ENCODE data around the gene KATNA1. TPM values are rescaled to one million over a fixed set of nuclear protein-coding genes. Genes with fewer than 3 reads are reported as not detected.

KATNA1 gene
- total RNA-seq, 2 donors from 2014 or later, result 4.3 to 8.8 TPM

GRCh38 chr6:149565527-149566409 lies 82.7 kb downstream of the KATNA1 start, which contains the start of gene GINM1:
TSS of gene GINM1 (plus strand) at chr6:149566375. CDS start at chr6:149566415, 40 bp downstream.
- TF ChIP-seq POLR2A (IDR thresholded peaks at IDR 0.05), result no peak
- TF ChIP-seq, protein P1, sequence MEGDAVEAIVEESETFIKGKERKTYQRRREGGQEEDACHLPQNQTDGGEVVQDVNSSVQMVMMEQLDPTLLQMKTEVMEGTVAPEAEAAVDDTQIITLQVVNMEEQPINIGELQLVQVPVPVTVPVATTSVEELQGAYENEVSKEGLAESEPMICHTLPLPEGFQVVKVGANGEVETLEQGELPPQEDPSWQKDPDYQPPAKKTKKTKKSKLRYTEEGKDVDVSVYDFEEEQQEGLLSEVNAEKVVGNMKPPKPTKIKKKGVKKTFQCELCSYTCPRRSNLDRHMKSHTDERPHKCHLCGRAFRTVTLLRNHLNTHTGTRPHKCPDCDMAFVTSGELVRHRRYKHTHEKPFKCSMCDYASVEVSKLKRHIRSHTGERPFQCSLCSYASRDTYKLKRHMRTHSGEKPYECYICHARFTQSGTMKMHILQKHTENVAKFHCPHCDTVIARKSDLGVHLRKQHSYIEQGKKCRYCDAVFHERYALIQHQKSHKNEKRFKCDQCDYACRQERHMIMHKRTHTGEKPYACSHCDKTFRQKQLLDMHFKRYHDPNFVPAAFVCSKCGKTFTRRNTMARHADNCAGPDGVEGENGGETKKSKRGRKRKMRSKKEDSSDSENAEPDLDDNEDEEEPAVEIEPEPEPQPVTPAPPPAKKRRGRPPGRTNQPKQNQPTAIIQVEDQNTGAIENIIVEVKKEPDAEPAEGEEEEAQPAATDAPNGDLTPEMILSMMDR (IDR thresholded peaks at IDR 0.05), result peak; percentile 25 to 76 (median 64)
- Histone ChIP-seq H3K4me3 (peak within 1 kb of the TSS; percentile 85 to 91), H3K4me1 (peaks cover 12% of the 10 kb centered on the region), H3K9me3 (no peaks in the 10 kb centered on the region), H3K36me3 (replicated peaks in 1 of 2; ENCODE audit: insufficient read depth in 1 of 2, low read depth in 2 of 2) (no peaks in the 10 kb centered on the region), H3K27me3 (no peaks in the 10 kb centered on the region), H3K27ac (peak within 1 kb of the TSS; percentile 89 to 96 (median 90))
- intact Hi-C loops (cut with DNase I), result no loop called here
- DNase-seq, result peak; percentile 93 to 96 (median 94)
- ATAC-seq, result peak; percentile 96
- WGBS, 2 donors, result 0 to 1% methylated on average over 30 to 52 of the region's 59 CpGs

DNA sequence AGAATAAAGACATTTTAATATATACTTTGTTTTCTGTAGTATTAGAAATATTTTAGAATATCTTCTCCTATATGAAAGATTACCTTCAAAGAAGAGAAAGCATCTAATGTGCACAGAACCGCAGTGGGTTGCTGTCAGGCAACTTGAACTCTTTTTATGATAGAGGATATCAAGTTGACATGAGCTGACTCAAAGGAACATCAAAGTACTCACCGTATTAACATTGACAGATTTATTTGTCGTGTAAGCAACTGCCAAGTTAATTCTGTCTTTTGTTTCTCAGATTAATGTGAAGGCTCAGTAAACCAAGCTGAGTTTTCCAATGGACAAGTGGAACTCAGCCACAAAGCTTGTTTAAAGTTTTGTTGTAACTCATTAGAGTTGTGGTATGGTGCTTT lies 84.6 kb downstream of the KATNA1 start:
- no peak for TF ChIP-seq POLR2A (IDR thresholded peaks at IDR 0.05)
- TF ChIP-seq, protein P1 (IDR thresholded peaks at IDR 0.05), result no peak
- 37 to 56% methylated on average over 3 of the region's 3 CpGs for WGBS, 2 donors
- intact Hi-C loops (cut with DNase I), result no loop called here

DNA sequence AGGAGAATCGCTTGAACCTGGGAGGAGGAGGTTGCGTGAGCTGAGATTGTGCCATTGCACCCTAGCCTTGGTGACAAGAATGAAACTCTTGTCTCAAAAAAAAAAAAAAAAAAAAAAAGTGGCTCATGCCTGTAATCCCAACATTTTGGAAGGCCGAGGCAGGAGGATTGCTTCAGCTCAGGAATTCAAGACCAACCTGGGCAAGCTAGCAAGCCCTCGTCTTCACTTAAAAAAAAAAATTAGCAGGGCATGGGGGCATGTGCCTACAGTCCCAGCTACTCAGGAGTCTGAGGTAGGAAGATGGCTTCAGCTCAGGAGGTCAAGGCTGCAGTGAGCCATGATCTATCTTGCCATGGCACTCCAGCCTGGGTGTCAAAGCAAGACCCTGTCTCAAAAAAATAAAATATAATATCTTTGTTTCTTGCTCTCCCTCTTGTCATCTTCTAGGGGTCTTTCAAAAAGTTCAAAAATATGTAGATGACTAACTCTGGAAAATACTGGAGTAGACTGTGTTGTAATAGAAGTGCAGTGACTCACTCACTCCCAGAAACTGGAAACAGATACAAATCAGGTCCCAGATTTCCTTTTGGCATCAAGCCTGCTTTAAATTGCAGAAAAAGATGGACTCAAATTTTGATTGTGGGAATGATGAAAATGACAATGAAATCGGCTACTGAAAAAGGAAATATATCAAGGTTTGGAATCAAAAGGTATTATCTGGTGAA lies 85.1 kb downstream of the KATNA1 start:
- 76 to 78% methylated on average over 5 of the region's 5 CpGs for WGBS, 2 donors
- no peak for ATAC-seq
- TF ChIP-seq, protein P1 (IDR thresholded peaks at IDR 0.05), result no peak

More for the DNA sequence above, 84.6 kb downstream of the KATNA1 start:
- Histone ChIP-seq H3K27ac (no peak overlapping the region), H3K4me1 (peaks cover 12% of the 10 kb centered on the region), H3K9me3 (no peaks in the 10 kb centered on the region), H3K27me3 (no peaks in the 10 kb centered on the region), H3K4me3 (no peak overlapping the region), H3K36me3 (replicated peaks in 1 of 2; ENCODE audit: insufficient read depth in 1 of 2, low read depth in 2 of 2) (no peaks in the 10 kb centered on the region)
- DNase-seq (no peak), ATAC-seq (no peak)

GRCh38 chr6:149560736-149561135 lies 87.8 kb downstream of the KATNA1 start:
- Histone ChIP-seq H3K4me3 (no peak overlapping the region), H3K9me3 (no peaks in the 10 kb centered on the region), H3K27ac (no peak overlapping the region), H3K36me3 (replicated peaks in 1 of 2; ENCODE audit: insufficient read depth in 1 of 2, low read depth in 2 of 2) (no peaks in the 10 kb centered on the region), H3K4me1 (peaks cover 5% of the 10 kb centered on the region), H3K27me3 (no peaks in the 10 kb centered on the region)
- DNase-seq, result peak in 1 of 4 donors; percentile 29
- TF ChIP-seq, protein P1 (IDR thresholded peaks at IDR 0.05), result peak in 3 of 7 experiments; percentile 18 to 29 (median 22)
- TF ChIP-seq POLR2A (IDR thresholded peaks at IDR 0.05), result no peak
- no peak for ATAC-seq
- 54 to 56% methylated on average over 3 of the region's 3 CpGs for WGBS, 2 donors
- intact Hi-C loops (cut with DNase I), result no loop called here

More for the DNA sequence above, 85.1 kb downstream of the KATNA1 start:
- no peak overlapping the region for H3K4me3 ChIP-seq
- H3K27me3 ChIP-seq, result no peaks in the 10 kb centered on the region
- intact Hi-C loops (cut with DNase I), result no loop called here
- peaks cover 12% of the 10 kb centered on the region for H3K4me1 ChIP-seq
- no peaks in the 10 kb centered on the region for H3K9me3 ChIP-seq
- no peaks in the 10 kb centered on the region for H3K36me3 ChIP-seq (replicated peaks in 1 of 2; ENCODE audit: insufficient read depth in 1 of 2, low read depth in 2 of 2)
- peak overlapping the region in 1 of 4 donors; percentile 19 for H3K27ac ChIP-seq
- DNase-seq, result no peak

Measured in body of pancreas (tissue), 4 donors.